ENCODE measurements around the gene TBX21.

The TBX21 gene, protein sequence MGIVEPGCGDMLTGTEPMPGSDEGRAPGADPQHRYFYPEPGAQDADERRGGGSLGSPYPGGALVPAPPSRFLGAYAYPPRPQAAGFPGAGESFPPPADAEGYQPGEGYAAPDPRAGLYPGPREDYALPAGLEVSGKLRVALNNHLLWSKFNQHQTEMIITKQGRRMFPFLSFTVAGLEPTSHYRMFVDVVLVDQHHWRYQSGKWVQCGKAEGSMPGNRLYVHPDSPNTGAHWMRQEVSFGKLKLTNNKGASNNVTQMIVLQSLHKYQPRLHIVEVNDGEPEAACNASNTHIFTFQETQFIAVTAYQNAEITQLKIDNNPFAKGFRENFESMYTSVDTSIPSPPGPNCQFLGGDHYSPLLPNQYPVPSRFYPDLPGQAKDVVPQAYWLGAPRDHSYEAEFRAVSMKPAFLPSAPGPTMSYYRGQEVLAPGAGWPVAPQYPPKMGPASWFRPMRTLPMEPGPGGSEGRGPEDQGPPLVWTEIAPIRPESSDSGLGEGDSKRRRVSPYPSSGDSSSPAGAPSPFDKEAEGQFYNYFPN

DNA sequence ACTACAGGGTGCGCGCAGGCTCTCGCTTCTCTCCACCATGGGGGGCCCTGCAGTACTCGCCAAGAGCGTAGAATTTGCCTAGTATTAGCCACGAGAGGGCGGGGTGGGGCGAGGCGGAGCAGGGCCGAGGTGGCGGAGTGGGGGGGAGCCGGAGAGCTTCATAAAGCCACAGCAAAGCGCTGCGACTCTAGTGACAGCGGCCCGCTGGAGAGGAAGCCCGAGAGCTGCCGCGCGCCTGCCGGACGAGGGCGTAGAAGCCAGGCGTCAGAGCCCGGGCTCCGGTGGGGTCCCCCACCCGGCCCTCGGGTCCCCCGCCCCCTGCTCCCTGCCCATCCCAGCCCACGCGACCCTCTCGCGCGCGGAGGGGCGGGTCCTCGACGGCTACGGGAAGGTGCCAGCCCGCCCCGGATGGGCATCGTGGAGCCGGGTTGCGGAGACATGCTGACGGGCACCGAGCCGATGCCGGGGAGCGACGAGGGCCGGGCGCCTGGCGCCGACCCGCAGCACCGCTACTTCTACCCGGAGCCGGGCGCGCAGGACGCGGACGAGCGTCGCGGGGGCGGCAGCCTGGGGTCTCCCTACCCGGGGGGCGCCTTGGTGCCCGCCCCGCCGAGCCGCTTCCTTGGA, at the start of gene TBX21:
Gene TBX21 (plus strand): TSS at position 190 of the 627 bp plus-strand sequence. CDS start 219 bp downstream, at position 409.
- H3K9me3 Mint-ChIP-seq, result no peaks in the 10 kb centered on the region
- H3K4me3 Mint-ChIP-seq, result peak within 1 kb of the TSS; percentile 99
- peak within 1 kb of the TSS; percentile 93 for H3K27ac Mint-ChIP-seq
- peaks cover 31% of the 10 kb centered on the region for H3K36me3 Mint-ChIP-seq (ENCODE audit: low read depth)
- H3K27me3 Mint-ChIP-seq, result no peaks in the 10 kb centered on the region
- peaks cover 73% of the 10 kb centered on the region for H3K4me1 Mint-ChIP-seq (ENCODE audit: low read depth)

DNA sequence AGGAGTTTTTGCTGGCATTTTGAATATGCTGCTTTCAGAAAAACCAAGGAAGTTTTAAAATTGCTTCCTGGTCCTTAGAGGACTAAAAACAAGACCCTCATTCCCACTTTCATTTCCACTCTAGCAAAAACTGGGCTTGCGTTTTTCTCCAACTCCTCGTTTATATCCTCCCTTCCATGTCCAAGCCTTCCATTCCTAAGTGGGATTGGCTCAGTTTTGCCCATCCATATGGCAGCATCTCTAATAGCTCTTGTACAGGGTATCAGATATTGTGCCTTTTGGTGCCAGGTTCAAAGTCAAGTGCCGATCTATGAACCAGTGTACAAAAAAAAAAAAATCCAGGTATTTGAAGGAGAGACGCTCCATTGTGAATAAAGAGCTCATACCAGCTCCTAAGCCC, 49.0 kb upstream of the TBX21 start:
- Mint-ChIP-seq H3K36me3 (ENCODE audit: low read depth) (peaks cover 73% of the 10 kb centered on the region), H3K27me3 (no peaks in the 10 kb centered on the region), H3K4me3 (no peak overlapping the region), H3K9me3 (no peaks in the 10 kb centered on the region), H3K27ac (peak overlapping the region; percentile 2), H3K4me1 (ENCODE audit: low read depth) (peaks cover 10% of the 10 kb centered on the region)

DNA sequence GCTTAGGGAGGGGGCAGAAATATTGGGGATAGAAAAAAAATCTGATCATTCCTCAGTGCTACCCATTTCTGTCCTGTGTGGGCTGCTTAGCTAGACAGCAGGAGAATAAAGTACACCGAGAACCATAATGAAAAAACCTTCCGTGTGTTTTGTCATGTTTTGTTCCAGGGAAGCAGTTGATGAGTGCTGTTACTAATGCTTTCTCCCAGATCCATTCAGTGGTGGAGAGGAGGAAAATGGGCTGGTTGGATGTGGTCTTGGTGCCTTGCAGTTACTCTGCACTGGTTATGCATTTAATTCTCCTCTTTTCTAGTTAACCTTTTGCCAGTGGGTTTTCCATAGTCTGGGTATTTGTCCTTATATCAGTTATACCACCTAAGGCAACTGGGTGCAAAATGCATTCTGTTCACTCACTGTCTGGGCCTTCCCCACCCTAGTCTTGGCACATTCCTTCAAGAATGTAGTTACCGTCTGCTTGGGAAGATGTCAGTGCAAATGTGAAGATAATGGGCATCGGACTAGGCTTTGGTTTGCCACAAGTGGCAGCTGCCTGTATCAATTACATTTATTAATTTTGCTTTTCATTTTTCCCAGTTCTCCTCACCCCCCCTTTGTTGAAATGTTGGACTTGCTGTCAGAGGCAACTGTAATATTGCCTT, 48.4 kb upstream of the TBX21 start:
- H3K9me3 Mint-ChIP-seq, result no peaks in the 10 kb centered on the region
- H3K36me3 Mint-ChIP-seq (ENCODE audit: low read depth), result peaks cover 67% of the 10 kb centered on the region
- H3K4me3 Mint-ChIP-seq, result no peak overlapping the region
- peaks cover 10% of the 10 kb centered on the region for H3K4me1 Mint-ChIP-seq (ENCODE audit: low read depth)
- H3K27ac Mint-ChIP-seq, result no peak overlapping the region
- H3K27me3 Mint-ChIP-seq, result no peaks in the 10 kb centered on the region

DNA sequence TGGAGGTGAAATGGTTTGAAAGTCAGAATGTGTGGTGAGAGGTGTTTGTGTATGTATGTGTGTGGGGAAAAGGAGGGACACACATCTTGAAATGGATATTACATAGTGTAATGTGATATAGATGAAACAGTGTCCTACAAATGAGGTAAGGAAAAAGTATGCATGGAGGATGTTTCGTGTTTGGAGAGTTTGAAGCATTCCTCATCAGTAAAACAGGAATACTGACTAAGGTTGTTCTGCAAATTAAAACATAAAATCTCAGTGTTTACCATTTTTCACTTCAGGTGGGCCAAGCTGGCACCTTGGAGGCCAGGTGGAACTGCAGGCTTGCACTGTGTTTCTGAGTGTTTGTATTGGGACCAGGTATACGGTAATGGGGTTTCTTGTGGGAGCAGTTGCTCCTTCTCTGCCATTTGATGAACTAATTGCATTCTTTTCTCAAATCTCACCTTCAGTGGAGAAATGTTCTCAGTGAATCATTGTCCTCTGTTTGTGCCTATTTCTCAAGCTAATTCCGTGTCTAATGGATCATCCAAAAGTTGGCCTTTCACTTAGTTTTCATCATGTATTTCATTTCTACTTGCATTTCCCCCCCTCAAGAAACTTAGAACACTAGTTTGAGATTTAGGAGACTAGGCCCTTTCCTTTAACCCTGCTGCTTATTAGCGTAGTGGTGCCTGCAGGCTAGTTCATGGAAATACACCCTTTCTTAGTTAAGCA, 47.3 kb upstream of the TBX21 start:
- H3K27ac Mint-ChIP-seq, result peak overlapping the region; percentile 7
- no peaks in the 10 kb centered on the region for H3K9me3 Mint-ChIP-seq
- peaks cover 19% of the 10 kb centered on the region for H3K4me1 Mint-ChIP-seq (ENCODE audit: low read depth)
- no peaks in the 10 kb centered on the region for H3K27me3 Mint-ChIP-seq
- peaks cover 56% of the 10 kb centered on the region for H3K36me3 Mint-ChIP-seq (ENCODE audit: low read depth)
- no peak overlapping the region for H3K4me3 Mint-ChIP-seq

DNA sequence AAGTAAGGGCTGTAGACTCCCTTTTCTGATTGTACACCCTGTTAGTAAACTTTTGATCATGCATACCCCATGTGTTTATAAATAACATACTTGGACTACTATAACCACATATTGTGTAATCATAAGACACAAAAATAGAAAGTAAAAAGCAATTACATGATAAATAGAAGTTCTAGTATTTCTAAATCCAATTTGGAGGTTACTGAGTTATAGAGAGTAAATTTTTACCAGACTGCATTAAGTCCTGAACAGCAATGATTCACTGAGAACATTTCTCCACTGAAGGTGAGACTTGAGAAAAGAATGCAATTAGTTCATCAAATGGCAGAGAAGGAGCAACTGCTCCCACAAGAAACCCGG, 46.8 kb upstream of the TBX21 start:
- Mint-ChIP-seq H3K4me3 (no peak overlapping the region), H3K4me1 (ENCODE audit: low read depth) (peaks cover 19% of the 10 kb centered on the region), H3K27me3 (no peaks in the 10 kb centered on the region), H3K9me3 (no peaks in the 10 kb centered on the region), H3K36me3 (ENCODE audit: low read depth) (peaks cover 53% of the 10 kb centered on the region), H3K27ac (peak overlapping the region; percentile 29)

DNA sequence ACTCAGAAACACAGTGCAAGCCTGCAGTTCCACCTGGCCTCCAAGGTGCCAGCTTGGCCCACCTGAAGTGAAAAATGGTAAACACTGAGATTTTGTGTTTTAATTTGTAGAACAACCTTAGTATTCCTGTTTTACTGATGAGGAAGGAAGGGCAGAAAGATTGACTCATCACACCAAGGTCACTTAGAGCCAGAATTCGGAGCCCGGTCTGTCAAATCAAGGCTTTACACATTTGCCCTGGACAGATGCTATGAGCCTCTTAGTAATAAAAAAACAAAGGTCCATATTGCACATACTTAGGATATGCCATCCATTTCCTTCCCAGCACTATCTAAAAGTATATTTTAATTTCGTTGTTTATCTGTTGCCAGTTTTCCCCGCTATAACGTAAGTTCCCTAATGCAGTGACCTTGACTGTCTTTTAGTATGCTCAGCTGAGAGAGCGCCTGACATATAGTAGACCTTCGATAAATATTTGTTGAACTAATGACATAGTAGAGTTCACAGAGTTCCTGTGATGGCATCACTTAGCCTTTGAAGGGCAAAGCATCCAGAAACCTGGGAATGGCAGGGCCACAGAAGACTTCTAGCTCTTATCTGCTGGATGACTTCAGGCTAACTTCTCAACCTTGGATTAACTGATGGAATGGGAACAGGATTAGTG, 46.2 kb upstream of the TBX21 start:
- Mint-ChIP-seq H3K4me1 (ENCODE audit: low read depth) (peaks cover 23% of the 10 kb centered on the region), H3K9me3 (no peaks in the 10 kb centered on the region), H3K4me3 (no peak overlapping the region), H3K36me3 (ENCODE audit: low read depth) (peaks cover 48% of the 10 kb centered on the region), H3K27ac (peak overlapping the region; percentile 29), H3K27me3 (no peaks in the 10 kb centered on the region)

DNA sequence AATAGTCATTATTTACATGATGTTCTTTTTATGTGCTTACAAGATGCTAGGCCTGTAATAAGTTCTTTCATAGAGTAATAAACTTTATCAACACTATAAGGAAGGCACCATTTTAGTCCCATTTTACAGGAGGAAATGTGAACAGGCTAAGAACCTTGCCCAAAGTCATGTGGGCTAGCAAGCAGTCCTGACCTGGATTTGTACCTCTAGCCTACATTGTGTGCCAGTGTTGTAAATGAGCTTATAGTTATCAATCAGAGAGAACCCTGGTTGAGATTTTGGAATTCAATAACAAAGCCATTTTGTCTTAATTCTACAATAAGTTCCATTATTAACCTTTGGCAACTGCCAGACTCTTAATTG, 45.7 kb upstream of the TBX21 start:
- no peaks in the 10 kb centered on the region for H3K9me3 Mint-ChIP-seq
- H3K36me3 Mint-ChIP-seq (ENCODE audit: low read depth), result peaks cover 43% of the 10 kb centered on the region
- peaks cover 24% of the 10 kb centered on the region for H3K4me1 Mint-ChIP-seq (ENCODE audit: low read depth)
- H3K4me3 Mint-ChIP-seq, result no peak overlapping the region
- no peaks in the 10 kb centered on the region for H3K27me3 Mint-ChIP-seq
- H3K27ac Mint-ChIP-seq, result peak overlapping the region; percentile 17

DNA sequence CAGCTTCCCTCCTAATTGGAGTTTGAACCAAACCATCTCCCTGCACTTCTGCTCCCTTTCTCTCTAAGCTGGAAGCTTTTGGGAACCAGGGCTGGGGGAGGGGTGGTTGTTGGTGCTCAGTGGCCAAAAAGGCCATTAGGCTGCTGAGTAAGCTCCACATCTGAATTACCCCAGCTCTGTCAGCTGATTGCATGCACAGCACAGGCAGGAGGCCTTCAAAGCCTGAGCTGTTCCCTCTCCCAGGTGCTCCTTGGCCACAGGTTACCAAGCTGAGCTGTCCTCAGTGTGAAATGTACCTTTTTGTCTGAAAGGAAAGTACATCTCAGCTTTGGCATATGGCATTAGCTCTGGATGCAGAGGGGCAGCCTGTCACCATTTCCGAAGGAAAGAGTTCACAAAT, 45.3 kb upstream of the TBX21 start:
- no peaks in the 10 kb centered on the region for H3K27me3 Mint-ChIP-seq
- H3K27ac Mint-ChIP-seq, result peak overlapping the region; percentile 43
- H3K36me3 Mint-ChIP-seq (ENCODE audit: low read depth), result peaks cover 38% of the 10 kb centered on the region
- no peaks in the 10 kb centered on the region for H3K9me3 Mint-ChIP-seq
- H3K4me3 Mint-ChIP-seq, result no peak overlapping the region
- H3K4me1 Mint-ChIP-seq (ENCODE audit: low read depth), result peaks cover 25% of the 10 kb centered on the region

DNA sequence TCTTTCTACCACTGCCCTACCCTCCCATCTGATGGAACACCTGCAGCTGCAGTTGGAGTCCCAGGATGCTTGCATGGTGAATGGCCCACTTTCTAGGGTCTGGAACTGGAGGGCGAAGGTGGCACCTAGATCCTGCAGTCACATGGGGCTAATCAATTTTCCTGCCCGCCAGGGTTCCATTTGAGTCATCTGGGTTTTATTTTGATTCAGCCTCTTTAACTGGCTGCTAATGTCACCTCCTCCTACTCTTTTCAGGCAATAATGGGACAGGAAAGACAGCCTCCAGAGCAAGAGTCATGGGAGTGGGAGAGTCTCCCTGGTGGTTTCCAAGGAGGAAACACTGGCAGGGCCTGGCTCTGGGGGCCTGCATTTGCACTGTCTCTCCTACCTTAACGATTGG, 42.9 kb upstream of the TBX21 start:
- peaks cover 16% of the 10 kb centered on the region for H3K36me3 Mint-ChIP-seq (ENCODE audit: low read depth)
- no peak overlapping the region for H3K27ac Mint-ChIP-seq
- H3K4me1 Mint-ChIP-seq (ENCODE audit: low read depth), result peaks cover 34% of the 10 kb centered on the region
- H3K9me3 Mint-ChIP-seq, result no peaks in the 10 kb centered on the region
- H3K27me3 Mint-ChIP-seq, result no peaks in the 10 kb centered on the region
- no peak overlapping the region for H3K4me3 Mint-ChIP-seq

DNA sequence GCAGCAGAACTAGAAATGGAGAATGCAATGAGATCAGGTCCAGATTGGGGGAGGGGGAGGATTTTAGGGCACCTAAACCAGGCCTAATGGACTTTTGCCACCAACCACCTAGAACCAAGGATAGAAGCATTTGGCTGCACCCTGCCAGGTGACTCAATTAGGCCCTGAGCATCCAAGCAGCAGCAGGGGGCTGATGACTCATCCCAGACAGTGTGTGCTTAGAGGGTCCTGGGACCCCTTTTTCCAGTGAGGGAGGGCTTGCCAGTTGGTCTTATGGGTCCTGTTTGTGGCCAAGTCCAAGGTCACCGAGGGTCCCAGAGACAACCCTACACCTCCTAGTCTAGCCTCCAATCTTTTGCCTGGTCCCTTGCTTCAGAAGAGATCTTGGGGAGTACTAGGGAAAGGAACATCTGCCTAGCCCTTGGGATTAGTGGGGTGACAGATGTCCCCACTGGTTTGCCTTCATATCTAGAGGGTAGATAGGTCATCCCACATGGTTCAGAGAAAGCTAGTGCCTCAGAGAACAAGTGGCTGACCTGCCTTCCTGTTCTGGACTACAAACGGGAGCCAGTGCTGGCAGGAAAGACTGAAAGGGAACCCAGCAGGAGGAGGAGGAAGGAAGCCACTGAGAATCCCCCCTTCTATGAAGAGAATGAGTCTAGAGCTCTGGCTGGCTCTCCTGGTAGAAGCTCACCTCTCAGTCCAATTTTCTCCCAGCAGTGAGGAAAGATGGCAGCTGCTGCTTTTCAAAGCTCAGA, 40.7 kb upstream of the TBX21 start:
- H3K27me3 Mint-ChIP-seq, result no peaks in the 10 kb centered on the region
- H3K4me3 Mint-ChIP-seq, result peak overlapping the region; percentile 89
- H3K36me3 Mint-ChIP-seq (ENCODE audit: low read depth), result peaks cover 2% of the 10 kb centered on the region
- H3K27ac Mint-ChIP-seq, result no peak overlapping the region
- peaks cover 54% of the 10 kb centered on the region for H3K4me1 Mint-ChIP-seq (ENCODE audit: low read depth)
- no peaks in the 10 kb centered on the region for H3K9me3 Mint-ChIP-seq

DNA sequence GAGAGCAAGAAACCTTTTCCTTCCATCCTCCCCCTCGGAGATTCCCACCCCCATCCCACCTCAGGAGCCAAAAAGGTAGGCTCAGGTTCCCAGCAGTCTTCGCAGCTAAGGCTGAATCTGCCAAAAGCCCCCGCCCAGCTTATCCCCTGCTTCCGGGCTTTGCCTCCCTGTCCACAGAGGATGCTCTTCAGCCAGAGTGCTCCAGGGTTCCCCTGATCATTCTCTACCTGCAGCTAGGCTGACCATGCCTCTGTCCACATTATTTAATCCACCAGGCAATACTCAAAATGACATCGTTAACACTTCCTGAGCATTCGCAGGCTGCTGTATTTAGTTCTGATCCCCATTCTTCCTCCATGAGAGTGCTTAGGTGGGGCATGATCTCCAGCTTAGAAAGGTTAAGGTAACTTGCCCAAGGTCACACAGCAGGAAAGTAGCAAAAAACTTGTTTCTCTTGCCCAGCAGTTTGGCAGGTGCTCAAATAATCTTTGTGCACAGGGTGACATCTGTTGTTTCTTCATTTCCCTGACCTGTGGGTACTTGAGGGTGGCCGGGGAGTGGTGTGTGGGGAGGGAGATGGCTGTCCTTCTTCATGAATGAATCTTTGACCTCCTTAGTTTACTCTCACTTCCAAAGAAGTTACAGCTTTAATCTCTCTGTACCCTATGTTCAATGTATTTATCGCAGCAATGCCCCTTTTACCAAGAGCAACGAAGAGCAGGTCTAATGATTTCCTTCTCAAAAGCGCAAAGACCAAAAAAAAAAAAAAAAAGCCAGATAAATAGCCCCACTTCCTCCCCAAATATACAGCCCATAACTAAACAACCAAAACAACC, 39.9 kb upstream of the TBX21 start:
- Mint-ChIP-seq H3K36me3 (ENCODE audit: low read depth) (peaks cover 4% of the 10 kb centered on the region), H3K4me1 (ENCODE audit: low read depth) (peaks cover 61% of the 10 kb centered on the region)

DNA sequence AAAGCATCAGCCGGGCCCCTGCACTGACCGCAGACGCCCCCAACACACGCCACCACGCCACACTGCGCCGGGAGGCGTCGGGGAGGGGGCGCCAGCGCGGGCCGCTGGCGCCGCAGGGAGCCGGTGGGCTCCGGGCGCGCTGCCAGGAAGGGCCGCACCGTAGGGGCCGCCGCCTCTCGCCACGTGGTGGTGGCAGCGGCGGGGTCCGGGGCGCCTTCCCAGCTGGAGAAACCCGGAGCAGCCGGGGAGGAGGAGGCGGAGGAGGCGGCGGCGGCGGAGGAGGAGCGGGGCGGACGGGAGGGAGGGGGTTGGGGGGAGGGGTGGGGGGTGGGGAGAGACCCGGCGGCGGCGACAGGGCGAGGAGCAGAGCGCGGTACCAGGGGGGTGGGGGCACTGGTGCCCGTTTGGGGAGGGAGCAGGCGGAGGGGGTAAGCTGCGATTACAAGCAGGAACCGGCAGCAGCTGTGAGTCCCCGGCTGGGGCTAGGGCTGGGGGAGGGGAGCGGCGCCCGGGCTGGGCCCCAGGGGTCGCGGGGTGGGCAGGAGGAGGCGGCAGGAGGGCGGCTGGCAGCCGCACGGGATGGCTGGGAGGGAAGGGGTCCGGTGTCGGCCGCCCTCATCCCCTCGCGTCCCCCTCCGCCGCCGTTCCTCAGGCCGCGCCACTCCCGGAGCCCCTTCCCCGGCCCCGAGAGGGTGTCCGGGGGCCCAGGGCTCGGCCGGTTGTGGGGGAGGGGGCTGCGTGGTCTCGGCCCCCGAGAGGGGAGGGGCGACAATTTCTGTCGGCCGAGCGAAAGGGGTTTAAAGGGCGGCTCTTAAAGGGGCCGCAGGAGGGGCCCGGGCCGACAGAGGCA, 39.1 kb upstream of the TBX21 start, which contains the start of gene TBKBP1:
Gene TBKBP1 (plus strand): TSS at position 431 of the 850 bp plus-strand sequence. CDS start 1,952 bp downstream, outside the sequence.
- Mint-ChIP-seq H3K36me3 (ENCODE audit: low read depth) (peaks cover 4% of the 10 kb centered on the region), H3K27ac (peak within 1 kb of the TSS; percentile 93), H3K4me3 (peak within 1 kb of the TSS; percentile 89), H3K27me3 (no peaks in the 10 kb centered on the region), H3K9me3 (no peaks in the 10 kb centered on the region), H3K4me1 (ENCODE audit: low read depth) (peaks cover 69% of the 10 kb centered on the region)

More for the DNA sequence above, 39.9 kb upstream of the TBX21 start:
- Mint-ChIP-seq H3K27me3 (no peaks in the 10 kb centered on the region), H3K27ac (peak overlapping the region; percentile 93), H3K4me3 (peak overlapping the region; percentile 89), H3K9me3 (no peaks in the 10 kb centered on the region)
